PC-9 (cell line): ENCODE results near the gene NAGLU. TPM values are rescaled to one million over a fixed set of nuclear protein-coding genes. Genes with fewer than 3 reads are reported as not detected.

Source experiments
- BruUV-seq: library from RNA; stranded (reverse); fragments of 400-500 nt; replicated peaks from 2 replicates; lab custom pipeline; 2021; lab: Mats Ljungman, UMichigan
- CTCF ChIA-PET: fragments of 300-600 bp; sonication (Branson Sonifier 250); formaldehyde crosslinking; loops from one replicate; lab custom pipeline; 2022; ENCODE audit warnings: antibody characterized with exemption; lab: Charles Lee
- POLR2A ChIA-PET: fragments of 300-600 bp; sonication (Branson Sonifier 250); formaldehyde crosslinking; loops from one replicate; lab custom pipeline; 2022; ENCODE audit warnings: antibody characterized with exemption; ENCODE audit not compliant: unreplicated experiment; lab: Charles Lee
- DNase-seq, 2 experiments: peaks; one replicate each; pipeline versions ENCODE4 v3.0.0 to v3.0.0-alpha.2; 2015 to 2022; ENCODE audit warnings: mixed read lengths in 1 of 2
- H2AFZ ChIP-seq: fragments of 200-600 bp; sonication (generic); 2 replicates; pipeline ENCODE4 v1.8.1; 2017; ENCODE audit warnings: antibody characterized with exemption
- H3F3A ChIP-seq: fragments of 200-600 bp; sonication (generic); 2 replicates; pipeline ENCODE4 v1.8.1; 2017; ENCODE audit warnings: antibody characterized with exemption, mild to moderate bottlenecking, low read depth; ENCODE audit not compliant: insufficient read depth
- H3K27ac ChIP-seq: fragments of 200-600 bp; sonication (generic); 2 replicates; pipeline ENCODE4 v1.6.1; 2016; ENCODE audit warnings: mixed run types
- H3K27me3 ChIP-seq: fragments of 200-600 bp; sonication (generic); 2 replicates; pipeline ENCODE4 v1.6.1; 2016; ENCODE audit warnings: low read depth, mixed run types; ENCODE audit not compliant: insufficient read depth
- H3K36me3 ChIP-seq: fragments of 200-600 bp; sonication (generic); 2 replicates; pipeline ENCODE4 v1.6.1; 2016; ENCODE audit warnings: low read depth, mixed run types
- H3K4me1 ChIP-seq: fragments of 200-600 bp; sonication (generic); replicated peaks from 2 replicates; pipeline ENCODE4 v1.6.1; 2016; ENCODE audit warnings: mixed run types; ENCODE audit not compliant: insufficient read depth
- H3K4me2 ChIP-seq: fragments of 200-600 bp; sonication (generic); 2 replicates; pipeline ENCODE4 v1.6.1; 2017; ENCODE audit warnings: mixed run types
- H3K4me3 ChIP-seq: fragments of 200-600 bp; sonication (generic); 2 replicates; pipeline ENCODE4 v1.6.1; 2016; ENCODE audit warnings: mixed run types
- H3K79me2 ChIP-seq: fragments of 200-600 bp; sonication (generic); 2 replicates; pipeline ENCODE4 v1.6.1; 2017; ENCODE audit warnings: low read depth, mixed run types
- H3K9me2 ChIP-seq: fragments of 200-600 bp; sonication (generic); 2 replicates; pipeline ENCODE4 v1.8.1; 2017; ENCODE audit warnings: mild to moderate bottlenecking; ENCODE audit not compliant: insufficient read depth
- H3K9me3 ChIP-seq: fragments of 200-600 bp; sonication (generic); 2 replicates; pipeline ENCODE4 v1.8.1; 2016; ENCODE audit warnings: low read depth; ENCODE audit not compliant: insufficient read depth
- H4K20me1 ChIP-seq: fragments of 200-600 bp; sonication (generic); 2 replicates; pipeline ENCODE4 v1.8.1; 2017; ENCODE audit not compliant: insufficient read depth
- CTCF ChIP-seq: fragments of 200-600 bp; sonication (generic); conservative IDR thresholded peaks from 2 replicates; pipeline ENCODE4 v1.6.1; 2017; ENCODE audit warnings: mixed run types, antibody characterized with exemption, mild to moderate bottlenecking, moderate library complexity
- EZH2 ChIP-seq: fragments of 200-600 bp; sonication (generic); IDR thresholded peaks from 2 replicates; pipeline ENCODE4 v1.8.0; 2017; ENCODE audit warnings: antibody characterized with exemption, low read depth
- intact Hi-C: fragments of 100-400 bp; cut with micrococcal nuclease; formaldehyde crosslinking; loops from one replicate; pipeline ENCODE4 v1.10.0; 2022; ENCODE audit not compliant: unreplicated experiment
- total RNA-seq: library from RNA; stranded (reverse); gene quantifications from 2 replicates; pipeline ENCODE4 v1.2.3, GENCODE V29; 2021

Gene NAGLU
- total RNA-seq, 1 experiment from 2014 or later: 18.2 TPM

- no peaks in the 10 kb centered on the region for H4K20me1 ChIP-seq
- no peak overlapping the region for H3K4me2 ChIP-seq
- peaks cover 24% of the 10 kb centered on the region for H3F3A ChIP-seq
- no peak overlapping the region for H3K4me3 ChIP-seq
- H3K9me2 ChIP-seq: no peaks in the 10 kb centered on the region
- ChIA-PET POLR2A (no interaction called here), CTCF (interaction anchor here (0.5 kb wide), 1 partner anchor 119 kb away, joined by 5 read pairs; no protein-coding TSS in a partner anchor)
- H3K27me3 ChIP-seq: no peaks in the 10 kb centered on the region
- intact Hi-C loops: loop anchor here (2.0 kb wide), 1 partner anchor 409 kb away; no protein-coding TSS in a partner anchor
- BruUV-seq: no TSS peak
- no peaks in the 10 kb centered on the region for H3K36me3 ChIP-seq
- no peak overlapping the region for H2AFZ ChIP-seq
- DNase-seq: no peak
- H3K27ac ChIP-seq: no peak overlapping the region
- no peaks in the 10 kb centered on the region for H3K9me3 ChIP-seq
- no peak for TF ChIP-seq EZH2
- TF ChIP-seq CTCF: no peak
- H3K79me2 ChIP-seq: no peaks in the 10 kb centered on the region
- H3K4me1 ChIP-seq: peaks cover 9% of the 10 kb centered on the region
Measured at GRCh38 chr17:42526031-42526444, 10.0 kb upstream of the NAGLU start.

- no peaks in the 10 kb centered on the region for H3K36me3 ChIP-seq
- DNase-seq: no peak
- no peaks in the 10 kb centered on the region for H3K27me3 ChIP-seq
- H3K4me1 ChIP-seq: peaks cover 9% of the 10 kb centered on the region
- ChIA-PET CTCF (interaction anchor here (0.6 to 1.1 kb wide), 9 partner anchors 10 to 410 kb away, joined by 3 to 18 read pairs (median 3); partner anchors contain the start of gene STAT3), POLR2A (interaction anchor here (0.6 to 1.0 kb wide), 2 partner anchors 9 to 20 kb away, joined by 4 to 7 read pairs; no protein-coding TSS in a partner anchor)
- intact Hi-C loops: loop anchor here (1.0 to 2.0 kb wide), 3 partner anchors 9 to 411 kb away; no protein-coding TSS in a partner anchor
- TF ChIP-seq CTCF: no peak
- no peak for TF ChIP-seq EZH2
- no peak overlapping the region for H3K4me2 ChIP-seq
- H3K9me3 ChIP-seq: no peaks in the 10 kb centered on the region
- H2AFZ ChIP-seq: no peak overlapping the region
- peaks cover 31% of the 10 kb centered on the region for H3F3A ChIP-seq
- H3K9me2 ChIP-seq: no peaks in the 10 kb centered on the region
- no peaks in the 10 kb centered on the region for H3K79me2 ChIP-seq
- H3K27ac ChIP-seq: no peak overlapping the region
- no peak overlapping the region for H3K4me3 ChIP-seq
- no peaks in the 10 kb centered on the region for H4K20me1 ChIP-seq
- BruUV-seq: no TSS peak
Measured at GRCh38 chr17:42527932-42528331, 8.1 kb upstream of the NAGLU start.

- intact Hi-C loops: no loop called here
- ChIA-PET POLR2A (no interaction called here), CTCF (no interaction called here)
- Histone ChIP-seq H3K9me2 (no peaks in the 10 kb centered on the region), H3K27ac (no peak overlapping the region), H3K4me3 (no peak overlapping the region), H3F3A (peaks cover 38% of the 10 kb centered on the region), H3K79me2 (no peaks in the 10 kb centered on the region), H4K20me1 (no peaks in the 10 kb centered on the region), H3K4me1 (peaks cover 9% of the 10 kb centered on the region), H2AFZ (no peak overlapping the region), H3K9me3 (no peaks in the 10 kb centered on the region), H3K4me2 (no peak overlapping the region), H3K36me3 (no peaks in the 10 kb centered on the region), H3K27me3 (no peaks in the 10 kb centered on the region)
- no peak for TF ChIP-seq EZH2
- TF ChIP-seq CTCF: no peak
- DNase-seq: no peak
- no TSS peak for BruUV-seq
Measured at GRCh38 chr17:42529061-42529460, 7.0 kb upstream of the NAGLU start.
